ENCODE measurements around the gene CCNF.

GRCh38 chr16:2505695-2506094 lies 76.4 kb downstream of the CCNF start:
- TF ChIP-seq ZFP3 (CRISPR knock-in tag; IDR thresholded peaks at IDR 0.05) (no peak), RARB (CRISPR knock-in tag; IDR thresholded peaks at IDR 0.05) (no peak)
- TF ChIP-seq, protein P1, sequence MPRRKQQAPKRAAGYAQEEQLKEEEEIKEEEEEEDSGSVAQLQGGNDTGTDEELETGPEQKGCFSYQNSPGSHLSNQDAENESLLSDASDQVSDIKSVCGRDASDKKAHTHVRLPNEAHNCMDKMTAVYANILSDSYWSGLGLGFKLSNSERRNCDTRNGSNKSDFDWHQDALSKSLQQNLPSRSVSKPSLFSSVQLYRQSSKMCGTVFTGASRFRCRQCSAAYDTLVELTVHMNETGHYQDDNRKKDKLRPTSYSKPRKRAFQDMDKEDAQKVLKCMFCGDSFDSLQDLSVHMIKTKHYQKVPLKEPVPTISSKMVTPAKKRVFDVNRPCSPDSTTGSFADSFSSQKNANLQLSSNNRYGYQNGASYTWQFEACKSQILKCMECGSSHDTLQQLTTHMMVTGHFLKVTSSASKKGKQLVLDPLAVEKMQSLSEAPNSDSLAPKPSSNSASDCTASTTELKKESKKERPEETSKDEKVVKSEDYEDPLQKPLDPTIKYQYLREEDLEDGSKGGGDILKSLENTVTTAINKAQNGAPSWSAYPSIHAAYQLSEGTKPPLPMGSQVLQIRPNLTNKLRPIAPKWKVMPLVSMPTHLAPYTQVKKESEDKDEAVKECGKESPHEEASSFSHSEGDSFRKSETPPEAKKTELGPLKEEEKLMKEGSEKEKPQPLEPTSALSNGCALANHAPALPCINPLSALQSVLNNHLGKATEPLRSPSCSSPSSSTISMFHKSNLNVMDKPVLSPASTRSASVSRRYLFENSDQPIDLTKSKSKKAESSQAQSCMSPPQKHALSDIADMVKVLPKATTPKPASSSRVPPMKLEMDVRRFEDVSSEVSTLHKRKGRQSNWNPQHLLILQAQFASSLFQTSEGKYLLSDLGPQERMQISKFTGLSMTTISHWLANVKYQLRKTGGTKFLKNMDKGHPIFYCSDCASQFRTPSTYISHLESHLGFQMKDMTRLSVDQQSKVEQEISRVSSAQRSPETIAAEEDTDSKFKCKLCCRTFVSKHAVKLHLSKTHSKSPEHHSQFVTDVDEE (CRISPR knock-in tag; IDR thresholded peaks at IDR 0.05), result no peak
- TF ChIP-seq, protein P2, sequence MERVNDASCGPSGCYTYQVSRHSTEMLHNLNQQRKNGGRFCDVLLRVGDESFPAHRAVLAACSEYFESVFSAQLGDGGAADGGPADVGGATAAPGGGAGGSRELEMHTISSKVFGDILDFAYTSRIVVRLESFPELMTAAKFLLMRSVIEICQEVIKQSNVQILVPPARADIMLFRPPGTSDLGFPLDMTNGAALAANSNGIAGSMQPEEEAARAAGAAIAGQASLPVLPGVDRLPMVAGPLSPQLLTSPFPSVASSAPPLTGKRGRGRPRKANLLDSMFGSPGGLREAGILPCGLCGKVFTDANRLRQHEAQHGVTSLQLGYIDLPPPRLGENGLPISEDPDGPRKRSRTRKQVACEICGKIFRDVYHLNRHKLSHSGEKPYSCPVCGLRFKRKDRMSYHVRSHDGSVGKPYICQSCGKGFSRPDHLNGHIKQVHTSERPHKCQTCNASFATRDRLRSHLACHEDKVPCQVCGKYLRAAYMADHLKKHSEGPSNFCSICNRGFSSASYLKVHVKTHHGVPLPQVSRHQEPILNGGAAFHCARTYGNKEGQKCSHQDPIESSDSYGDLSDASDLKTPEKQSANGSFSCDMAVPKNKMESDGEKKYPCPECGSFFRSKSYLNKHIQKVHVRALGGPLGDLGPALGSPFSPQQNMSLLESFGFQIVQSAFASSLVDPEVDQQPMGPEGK (CRISPR knock-in tag; IDR thresholded peaks at IDR 0.05; ENCODE audit: borderline replicate concordance), result no peak

All from SK-N-SH treated with all-trans-retinoic acid at 6 μM for 48 hours (cell line).